Ishikawa (cell line): ENCODE results near the gene GNG2.

Experiments used
- CEBPB ChIP-seq: IDR thresholded peaks from 2 replicates; pipeline ENCODE4 v1.6.1; 2012
- CREB1 ChIP-seq: IDR thresholded peaks from 2 replicates; pipeline ENCODE4 v1.6.1; 2012; ENCODE audit warnings: low read depth
- EGR1 ChIP-seq: IDR thresholded peaks from 2 replicates; pipeline ENCODE4 v1.6.1; 2012
- EP300 ChIP-seq: IDR thresholded peaks from 2 replicates; pipeline ENCODE4 v1.6.1; 2012; ENCODE audit warnings: borderline replicate concordance
- FOXM1 ChIP-seq: IDR thresholded peaks from 2 replicates; pipeline ENCODE4 v1.6.1; 2012; ENCODE audit warnings: low read depth, borderline replicate concordance
- MAX ChIP-seq: IDR thresholded peaks from 2 replicates; pipeline ENCODE4 v1.6.1; 2012
- NFIC ChIP-seq: IDR thresholded peaks from 2 replicates; pipeline ENCODE4 v1.6.1; 2012
- RAD21 ChIP-seq: IDR thresholded peaks from 2 replicates; pipeline ENCODE4 v1.6.1; 2012; ENCODE audit warnings: low read depth
- TAF1 ChIP-seq: IDR thresholded peaks from 2 replicates; pipeline ENCODE4 v1.6.1; 2012; ENCODE audit warnings: low read depth, mild to moderate bottlenecking
- TCF12 ChIP-seq: IDR thresholded peaks from 2 replicates; pipeline ENCODE4 v1.6.1; 2012; ENCODE audit warnings: low read depth
- TEAD4 ChIP-seq: IDR thresholded peaks from 2 replicates; pipeline ENCODE4 v1.6.1; 2012
- USF1 ChIP-seq: IDR thresholded peaks from 2 replicates; pipeline ENCODE4 v1.6.1; 2012
- YY1 ChIP-seq: IDR thresholded peaks from 2 replicates; pipeline ENCODE4 v1.6.1; 2012; ENCODE audit warnings: low read depth
- ZBTB7A ChIP-seq: IDR thresholded peaks from 2 replicates; pipeline ENCODE4 v1.6.1; 2012; ENCODE audit warnings: low read depth
- TF ChIP-seq, protein P1 (sequence below): IDR thresholded peaks from 2 replicates; pipeline ENCODE4 v1.6.1; 2012; ENCODE audit warnings: low read depth, mild to moderate bottlenecking

The GNG2 gene

DNA sequence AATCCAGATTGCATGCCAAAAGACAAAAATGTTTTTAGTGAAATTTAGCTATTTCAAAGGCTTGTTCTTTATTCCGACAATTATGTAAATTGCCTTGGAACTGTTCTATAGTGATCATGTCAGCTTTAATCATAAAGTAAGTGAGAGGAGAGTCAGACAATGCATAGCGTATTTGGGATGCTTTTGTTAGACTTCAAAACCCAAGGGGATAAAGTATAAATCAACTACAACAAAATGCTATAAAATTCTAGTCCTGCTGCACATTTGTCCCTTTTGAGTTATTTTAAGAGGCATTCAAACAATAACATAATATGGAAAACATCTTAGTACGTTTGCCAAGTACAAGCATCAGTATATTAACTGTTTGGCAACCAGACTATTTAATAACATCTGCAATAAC, 140.3 kb downstream of the GNG2 start:
- TF ChIP-seq, protein P1, sequence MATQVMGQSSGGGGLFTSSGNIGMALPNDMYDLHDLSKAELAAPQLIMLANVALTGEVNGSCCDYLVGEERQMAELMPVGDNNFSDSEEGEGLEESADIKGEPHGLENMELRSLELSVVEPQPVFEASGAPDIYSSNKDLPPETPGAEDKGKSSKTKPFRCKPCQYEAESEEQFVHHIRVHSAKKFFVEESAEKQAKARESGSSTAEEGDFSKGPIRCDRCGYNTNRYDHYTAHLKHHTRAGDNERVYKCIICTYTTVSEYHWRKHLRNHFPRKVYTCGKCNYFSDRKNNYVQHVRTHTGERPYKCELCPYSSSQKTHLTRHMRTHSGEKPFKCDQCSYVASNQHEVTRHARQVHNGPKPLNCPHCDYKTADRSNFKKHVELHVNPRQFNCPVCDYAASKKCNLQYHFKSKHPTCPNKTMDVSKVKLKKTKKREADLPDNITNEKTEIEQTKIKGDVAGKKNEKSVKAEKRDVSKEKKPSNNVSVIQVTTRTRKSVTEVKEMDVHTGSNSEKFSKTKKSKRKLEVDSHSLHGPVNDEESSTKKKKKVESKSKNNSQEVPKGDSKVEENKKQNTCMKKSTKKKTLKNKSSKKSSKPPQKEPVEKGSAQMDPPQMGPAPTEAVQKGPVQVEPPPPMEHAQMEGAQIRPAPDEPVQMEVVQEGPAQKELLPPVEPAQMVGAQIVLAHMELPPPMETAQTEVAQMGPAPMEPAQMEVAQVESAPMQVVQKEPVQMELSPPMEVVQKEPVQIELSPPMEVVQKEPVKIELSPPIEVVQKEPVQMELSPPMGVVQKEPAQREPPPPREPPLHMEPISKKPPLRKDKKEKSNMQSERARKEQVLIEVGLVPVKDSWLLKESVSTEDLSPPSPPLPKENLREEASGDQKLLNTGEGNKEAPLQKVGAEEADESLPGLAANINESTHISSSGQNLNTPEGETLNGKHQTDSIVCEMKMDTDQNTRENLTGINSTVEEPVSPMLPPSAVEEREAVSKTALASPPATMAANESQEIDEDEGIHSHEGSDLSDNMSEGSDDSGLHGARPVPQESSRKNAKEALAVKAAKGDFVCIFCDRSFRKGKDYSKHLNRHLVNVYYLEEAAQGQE, result no peak
- no peak for TF ChIP-seq YY1
- no peak for TF ChIP-seq CREB1
- no peak for TF ChIP-seq MAX
- no peak for TF ChIP-seq USF1
- no peak for TF ChIP-seq NFIC
- no peak for TF ChIP-seq EP300
- no peak for TF ChIP-seq RAD21
- no peak for TF ChIP-seq ZBTB7A
- no peak for TF ChIP-seq CEBPB
- TF ChIP-seq FOXM1, result no peak
- no peak for TF ChIP-seq EGR1
- no peak for TF ChIP-seq TEAD4
- no peak for TF ChIP-seq TCF12
- TF ChIP-seq TAF1, result no peak

- TF ChIP-seq YY1, result no peak
- TF ChIP-seq TCF12, result no peak
- no peak for TF ChIP-seq EGR1
- no peak for TF ChIP-seq TEAD4
- TF ChIP-seq USF1, result no peak
- TF ChIP-seq, protein P1, result no peak
- no peak for TF ChIP-seq RAD21
- TF ChIP-seq NFIC, result no peak
- no peak for TF ChIP-seq EP300
- TF ChIP-seq FOXM1, result no peak
- no peak for TF ChIP-seq ZBTB7A
- TF ChIP-seq MAX, result no peak
- TF ChIP-seq CREB1, result no peak
- TF ChIP-seq TAF1, result no peak
- TF ChIP-seq CEBPB, result no peak
These were observed 142.1 kb downstream of the GNG2 start for GRCh38 chr14:52002542-52002941.

- TF ChIP-seq RAD21 (no peak), TEAD4 (no peak), YY1 (no peak), EGR1 (no peak), USF1 (no peak), FOXM1 (no peak), MAX (no peak), NFIC (no peak), EP300 (no peak), TAF1 (no peak), ZBTB7A (no peak), TCF12 (no peak), CREB1 (no peak), CEBPB (no peak)
- TF ChIP-seq, protein P1, result no peak
These were observed 142.9 kb downstream of the GNG2 start for GRCh38 chr14:52003324-52003723.

GRCh38 chr14:52005625-52006024, 145.2 kb downstream of the GNG2 start:
- TF ChIP-seq FOXM1, result no peak
- TF ChIP-seq USF1, result no peak
- TF ChIP-seq YY1, result no peak
- no peak for TF ChIP-seq NFIC
- TF ChIP-seq, protein P1, result no peak
